SU-DHL-6 (cell line): ENCODE data around the gene PTPRJ.

Experiments used
- H2AFZ ChIP-seq: fragments of 200-600 bp; sonication (generic); 2 replicates; pipeline ENCODE4 v1.6.1; 2014; ENCODE audit warnings: low read depth, mild to moderate bottlenecking, moderate library complexity, mixed read lengths, antibody characterized with exemption, low read length; ENCODE audit not compliant: severe bottlenecking
- H3F3A ChIP-seq: fragments of 200-600 bp; shearing (Covaris generic); 2 replicates; pipeline ENCODE4 v1.6.0; 2016; ENCODE audit warnings: antibody characterized with exemption, mild to moderate bottlenecking; ENCODE audit not compliant: insufficient read depth
- H3K27ac ChIP-seq: fragments of 200-600 bp; sonication (generic); 2 replicates; pipeline ENCODE4 v1.5.1; 2016; ENCODE audit warnings: low read depth, mild to moderate bottlenecking, low read length, moderate library complexity, mixed read lengths
- H3K27me3 ChIP-seq: fragments of 200-600 bp; sonication (generic), shearing (Covaris generic); 2 replicates; pipeline ENCODE4 v1.6.0; 2014; ENCODE audit warnings: mild to moderate bottlenecking, low read length
- H3K36me3 ChIP-seq: fragments of 200-600 bp; sonication (generic); 2 replicates; pipeline ENCODE4 v1.6.1; 2014; ENCODE audit warnings: mild to moderate bottlenecking, low read length, mixed read lengths
- H3K4me2 ChIP-seq: fragments of 300-600, 200-600 bp; shearing (Covaris generic), sonication (generic); 2 replicates; pipeline ENCODE4 v1.6.0; 2014; ENCODE audit warnings: low read length, low read depth, mild to moderate bottlenecking; ENCODE audit not compliant: poor library complexity, severe bottlenecking
- H3K4me3 ChIP-seq: fragments of 200-600 bp; sonication (generic); 2 replicates; pipeline ENCODE4 v1.5.1; 2014; ENCODE audit warnings: antibody characterized with exemption, low read length, mild to moderate bottlenecking, mixed read lengths; ENCODE audit not compliant: insufficient read depth, poor library complexity, severe bottlenecking
- H3K79me2 ChIP-seq: fragments of 200-600 bp; sonication (generic); 2 replicates; pipeline ENCODE4 v1.6.1; 2014; ENCODE audit warnings: mild to moderate bottlenecking, low read length, moderate library complexity; ENCODE audit not compliant: insufficient read depth
- H3K9ac ChIP-seq: fragments of 200-600 bp; sonication (generic); 2 replicates; pipeline ENCODE4 v1.7.0; 2014; ENCODE audit warnings: mild to moderate bottlenecking, low read length
- H3K9me2 ChIP-seq: fragments of 200-600 bp; sonication (generic); replicated peaks from 2 replicates; pipeline ENCODE4 v1.6.1; 2014; ENCODE audit warnings: low read length; ENCODE audit not compliant: insufficient read depth
- H3K9me3 ChIP-seq: fragments of 200-600 bp; sonication (generic); 2 replicates; pipeline ENCODE4 v1.6.1; 2014; ENCODE audit warnings: low read length, mixed read lengths; ENCODE audit not compliant: insufficient read depth
- H4K20me1 ChIP-seq: fragments of 200-600 bp; sonication (generic); 2 replicates; pipeline ENCODE4 v1.6.1; 2014; ENCODE audit warnings: low read depth, mild to moderate bottlenecking, antibody characterized with exemption, low read length, moderate library complexity, mixed read lengths
- CTCF ChIP-seq: fragments of 200-600 bp; sonication (generic); IDR thresholded peaks from one replicate; pipeline ENCODE4 v1.5.1; 2017; ENCODE audit warnings: antibody characterized with exemption, mild to moderate bottlenecking, low read length, moderate library complexity; ENCODE audit not compliant: insufficient read depth, poor library complexity, severe bottlenecking
- EZH2phosphoT487 ChIP-seq: fragments of 200-600 bp; sonication (generic), shearing (Covaris generic); conservative IDR thresholded peaks from 2 replicates; pipeline ENCODE4 v1.6.1; 2018; ENCODE audit warnings: mild to moderate bottlenecking, antibody characterized with exemption, low read length, moderate library complexity, mixed read lengths

Gene PTPRJ

GRCh38 chr11:48125866-48126265, 145.5 kb downstream of the PTPRJ start:
- no peaks in the 10 kb centered on the region for H3K79me2 ChIP-seq
- H3K4me3 ChIP-seq = no peak overlapping the region
- no peak overlapping the region for H3K27ac ChIP-seq
- H3K4me2 ChIP-seq = no peak overlapping the region
- H3F3A ChIP-seq = no peaks in the 10 kb centered on the region
- TF ChIP-seq CTCF (no peak), EZH2phosphoT487 (no peak)
- H3K9me2 ChIP-seq = no peaks in the 10 kb centered on the region
- H3K9me3 ChIP-seq = no peaks in the 10 kb centered on the region
- H2AFZ ChIP-seq = no peak overlapping the region
- H4K20me1 ChIP-seq = no peaks in the 10 kb centered on the region
- H3K27me3 ChIP-seq = no peaks in the 10 kb centered on the region
- H3K36me3 ChIP-seq = no peaks in the 10 kb centered on the region
- H3K9ac ChIP-seq = no peak overlapping the region

GRCh38 chr11:48127521-48128183, 147.3 kb downstream of the PTPRJ start:
- no peaks in the 10 kb centered on the region for H3K36me3 ChIP-seq
- no peaks in the 10 kb centered on the region for H3K27me3 ChIP-seq
- no peak overlapping the region for H3K27ac ChIP-seq
- no peaks in the 10 kb centered on the region for H3K9me3 ChIP-seq
- TF ChIP-seq CTCF (no peak), EZH2phosphoT487 (no peak)
- H2AFZ ChIP-seq = no peak overlapping the region
- no peaks in the 10 kb centered on the region for H3K9me2 ChIP-seq
- no peaks in the 10 kb centered on the region for H3F3A ChIP-seq
- no peak overlapping the region for H3K4me2 ChIP-seq
- no peaks in the 10 kb centered on the region for H3K79me2 ChIP-seq
- no peaks in the 10 kb centered on the region for H4K20me1 ChIP-seq
- H3K9ac ChIP-seq = no peak overlapping the region
- H3K4me3 ChIP-seq = no peak overlapping the region

- H3K4me2 ChIP-seq = no peak overlapping the region
- no peaks in the 10 kb centered on the region for H3K27me3 ChIP-seq
- no peaks in the 10 kb centered on the region for H3K79me2 ChIP-seq
- no peak for TF ChIP-seq EZH2phosphoT487
- no peak for TF ChIP-seq CTCF
- no peak overlapping the region for H3K27ac ChIP-seq
- no peaks in the 10 kb centered on the region for H4K20me1 ChIP-seq
- H3K9me2 ChIP-seq = no peaks in the 10 kb centered on the region
- H3K9ac ChIP-seq = no peak overlapping the region
- H2AFZ ChIP-seq = no peak overlapping the region
- no peak overlapping the region for H3K4me3 ChIP-seq
- no peaks in the 10 kb centered on the region for H3K36me3 ChIP-seq
- no peaks in the 10 kb centered on the region for H3K9me3 ChIP-seq
- no peaks in the 10 kb centered on the region for H3F3A ChIP-seq
Measured at GRCh38 chr11:48129697-48130395, 149.5 kb downstream of the PTPRJ start.
